ENCODE results near the gene FADS2.

FADS2 gene

DNA sequence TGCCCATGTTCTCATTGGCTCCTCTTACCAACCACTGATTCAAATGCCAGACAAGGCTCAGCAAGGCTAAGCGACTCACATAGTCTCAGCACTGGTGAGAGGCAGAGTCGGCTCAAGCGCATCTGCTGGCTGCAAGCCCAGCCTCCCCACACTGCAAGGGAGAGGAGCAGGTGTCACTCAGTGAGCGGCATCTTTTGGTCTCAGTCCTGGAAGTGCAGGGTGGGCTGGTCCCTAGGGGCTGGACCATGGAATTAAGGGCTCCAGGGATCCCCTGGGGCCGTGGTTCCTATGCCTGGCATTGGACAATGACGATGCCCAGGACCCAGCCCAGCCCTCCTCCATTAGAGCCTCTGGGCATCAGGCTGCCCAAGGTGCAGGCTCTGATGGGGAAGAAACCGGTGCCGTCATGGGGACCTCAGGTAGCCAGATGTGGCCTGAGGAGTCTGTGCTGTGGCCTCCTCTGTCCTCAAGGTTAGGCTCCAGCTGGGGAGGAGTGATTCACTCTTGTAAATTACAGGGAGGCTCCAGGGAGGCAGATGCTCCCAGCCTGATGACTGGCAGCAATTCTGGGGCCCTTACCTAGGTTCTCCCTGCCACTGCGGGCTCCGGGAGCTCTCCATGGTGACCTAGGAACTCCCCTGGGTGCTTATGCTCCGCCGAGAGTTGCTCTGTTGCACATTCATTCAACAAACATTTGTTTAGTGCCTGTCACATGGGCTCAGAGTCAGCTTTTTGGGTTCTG, 28.0 kb downstream of the FADS2 start:
- DNase-seq (ENCODE audit: extremely low read depth, low read depth), result no peak

DNA sequence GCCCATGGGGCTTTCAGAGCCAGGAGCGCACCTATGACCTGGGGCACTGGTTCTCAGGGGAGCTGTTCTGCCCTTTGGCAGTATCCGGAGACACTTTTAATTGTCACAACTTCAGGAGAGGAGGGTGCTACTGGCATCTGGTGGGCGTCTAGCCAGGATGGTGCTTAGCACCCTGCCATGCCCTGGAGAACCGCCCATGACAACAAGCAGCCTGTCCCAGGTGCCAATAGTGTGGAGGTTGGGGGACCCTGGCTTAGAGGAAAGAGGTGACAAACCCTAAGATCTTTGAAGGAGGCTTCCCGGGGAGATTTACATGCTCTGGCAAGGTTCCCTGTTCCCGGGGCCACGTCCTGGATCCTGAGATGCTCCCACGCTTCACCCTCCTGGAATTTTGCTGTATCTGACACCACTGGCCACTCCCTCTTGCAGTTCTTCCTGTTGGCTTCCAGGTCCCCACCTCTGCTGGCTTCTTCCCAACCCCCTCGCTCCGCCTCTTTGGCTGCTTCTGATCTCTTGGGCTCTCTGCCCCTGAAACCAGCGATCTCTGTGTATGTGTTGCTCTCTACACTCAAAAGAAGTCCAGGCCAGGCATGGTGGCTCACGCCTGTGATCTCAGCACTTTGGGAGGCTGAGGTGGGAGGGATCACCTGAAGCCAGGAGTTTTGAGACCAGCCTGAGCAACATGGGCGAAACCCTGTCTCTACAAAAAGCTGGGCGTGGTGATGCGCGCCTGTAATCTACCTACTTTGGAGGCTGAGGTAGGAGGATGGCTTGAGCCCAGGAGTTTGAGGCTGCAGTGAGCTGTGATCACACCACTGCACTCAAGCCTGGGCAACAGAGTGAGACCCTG, 32.2 kb downstream of the FADS2 start:
- no peak for DNase-seq (ENCODE audit: extremely low read depth, low read depth)
- TF ChIP-seq, protein P1, sequence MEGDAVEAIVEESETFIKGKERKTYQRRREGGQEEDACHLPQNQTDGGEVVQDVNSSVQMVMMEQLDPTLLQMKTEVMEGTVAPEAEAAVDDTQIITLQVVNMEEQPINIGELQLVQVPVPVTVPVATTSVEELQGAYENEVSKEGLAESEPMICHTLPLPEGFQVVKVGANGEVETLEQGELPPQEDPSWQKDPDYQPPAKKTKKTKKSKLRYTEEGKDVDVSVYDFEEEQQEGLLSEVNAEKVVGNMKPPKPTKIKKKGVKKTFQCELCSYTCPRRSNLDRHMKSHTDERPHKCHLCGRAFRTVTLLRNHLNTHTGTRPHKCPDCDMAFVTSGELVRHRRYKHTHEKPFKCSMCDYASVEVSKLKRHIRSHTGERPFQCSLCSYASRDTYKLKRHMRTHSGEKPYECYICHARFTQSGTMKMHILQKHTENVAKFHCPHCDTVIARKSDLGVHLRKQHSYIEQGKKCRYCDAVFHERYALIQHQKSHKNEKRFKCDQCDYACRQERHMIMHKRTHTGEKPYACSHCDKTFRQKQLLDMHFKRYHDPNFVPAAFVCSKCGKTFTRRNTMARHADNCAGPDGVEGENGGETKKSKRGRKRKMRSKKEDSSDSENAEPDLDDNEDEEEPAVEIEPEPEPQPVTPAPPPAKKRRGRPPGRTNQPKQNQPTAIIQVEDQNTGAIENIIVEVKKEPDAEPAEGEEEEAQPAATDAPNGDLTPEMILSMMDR (IDR thresholded peaks at IDR 0.05; ENCODE audit: low read depth, low read length), result no peak

More for the DNA sequence above, 28.0 kb downstream of the FADS2 start:
- TF ChIP-seq, protein P1 (IDR thresholded peaks at IDR 0.05; ENCODE audit: low read depth, low read length), result no peak

DNA sequence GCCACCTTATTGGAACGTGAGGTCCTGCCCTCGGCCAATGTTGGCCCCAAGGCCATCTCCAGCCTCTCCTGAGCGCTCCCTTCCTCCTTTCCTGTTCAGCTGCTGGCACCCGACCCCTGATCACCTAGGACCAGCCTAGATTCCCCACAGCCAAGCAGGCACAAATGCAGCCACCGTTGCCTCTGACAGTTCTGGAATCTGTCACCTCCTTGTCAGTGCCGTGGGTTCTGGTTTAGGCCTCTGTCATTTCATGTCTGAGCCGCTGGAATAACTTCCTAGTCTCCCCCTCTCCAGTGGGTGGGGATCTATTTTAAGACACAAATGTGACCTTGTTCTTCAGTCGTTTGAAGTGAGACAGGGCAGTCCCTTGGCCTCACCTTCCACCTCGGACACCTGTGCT, 33.5 kb downstream of the FADS2 start:
- DNase-seq (ENCODE audit: extremely low read depth, low read depth), result no peak
- TF ChIP-seq, protein P1 (IDR thresholded peaks at IDR 0.05; ENCODE audit: low read depth, low read length), result no peak

DNA sequence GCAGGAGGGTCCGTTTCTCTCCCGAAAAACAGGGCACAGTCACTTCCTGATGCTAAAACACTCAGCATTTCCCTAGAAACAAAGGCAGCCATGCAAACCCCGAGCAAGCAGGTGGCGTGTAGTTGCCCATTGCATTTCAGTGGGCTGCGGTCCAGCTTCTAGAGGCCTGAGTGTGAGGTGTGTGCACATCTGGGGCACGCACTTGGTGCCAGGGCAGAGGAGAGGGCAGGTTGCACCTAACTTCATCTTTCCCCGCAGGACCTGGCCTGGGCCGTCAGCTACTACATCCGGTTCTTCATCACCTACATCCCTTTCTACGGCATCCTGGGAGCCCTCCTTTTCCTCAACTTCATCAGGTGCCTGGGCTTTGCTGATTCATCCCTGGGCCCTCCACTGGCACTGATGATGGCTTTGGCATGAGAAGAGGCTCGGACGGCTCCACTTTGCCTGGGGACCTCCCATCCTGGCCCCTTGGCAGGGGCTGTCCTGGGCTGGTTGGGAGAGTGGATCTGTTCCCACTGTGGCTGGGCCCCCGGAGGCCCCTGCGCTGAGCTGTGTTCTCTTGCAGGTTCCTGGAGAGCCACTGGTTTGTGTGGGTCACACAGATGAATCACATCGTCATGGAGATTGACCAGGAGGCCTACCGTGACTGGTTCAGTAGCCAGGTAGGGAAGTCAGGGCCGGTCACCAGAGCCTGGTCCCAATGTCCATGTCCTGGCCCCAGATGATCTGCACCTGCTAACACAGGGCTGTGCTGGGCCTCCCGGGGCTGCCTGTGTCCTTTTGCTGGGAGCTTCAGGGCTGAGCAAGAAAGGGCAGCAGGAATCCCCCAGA, 34.8 kb downstream of the FADS2 start:
- DNase-seq (ENCODE audit: extremely low read depth, low read depth), result no peak

DNA sequence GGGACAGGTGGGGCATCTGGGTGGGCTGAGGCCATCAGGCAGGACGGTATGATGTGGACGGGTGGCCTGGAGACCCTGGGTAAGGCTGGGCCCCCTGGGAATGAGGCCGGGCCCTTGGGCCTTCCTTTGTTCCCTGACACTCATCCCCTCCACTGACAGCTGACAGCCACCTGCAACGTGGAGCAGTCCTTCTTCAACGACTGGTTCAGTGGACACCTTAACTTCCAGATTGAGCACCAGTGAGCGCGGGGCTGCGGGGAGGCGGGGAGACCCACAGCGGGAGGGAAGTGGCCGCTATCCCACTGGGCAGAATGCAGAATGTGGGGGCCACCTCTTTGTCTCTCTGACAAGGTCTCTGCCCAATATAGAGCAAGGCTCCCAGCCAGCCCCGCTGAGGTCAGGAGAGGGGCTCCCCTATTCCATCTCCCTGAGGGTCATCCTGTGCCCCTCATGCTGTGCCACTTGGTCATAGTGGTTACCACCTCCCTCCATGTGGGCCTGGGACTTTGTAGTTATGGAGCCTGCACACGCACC, 35.5 kb downstream of the FADS2 start:
- TF ChIP-seq, protein P1 (IDR thresholded peaks at IDR 0.05; ENCODE audit: low read depth, low read length), result no peak
- DNase-seq (ENCODE audit: extremely low read depth, low read depth), result no peak

More for the DNA sequence above, 34.8 kb downstream of the FADS2 start:
- TF ChIP-seq, protein P1 (IDR thresholded peaks at IDR 0.05; ENCODE audit: low read depth, low read length), result no peak

DNA sequence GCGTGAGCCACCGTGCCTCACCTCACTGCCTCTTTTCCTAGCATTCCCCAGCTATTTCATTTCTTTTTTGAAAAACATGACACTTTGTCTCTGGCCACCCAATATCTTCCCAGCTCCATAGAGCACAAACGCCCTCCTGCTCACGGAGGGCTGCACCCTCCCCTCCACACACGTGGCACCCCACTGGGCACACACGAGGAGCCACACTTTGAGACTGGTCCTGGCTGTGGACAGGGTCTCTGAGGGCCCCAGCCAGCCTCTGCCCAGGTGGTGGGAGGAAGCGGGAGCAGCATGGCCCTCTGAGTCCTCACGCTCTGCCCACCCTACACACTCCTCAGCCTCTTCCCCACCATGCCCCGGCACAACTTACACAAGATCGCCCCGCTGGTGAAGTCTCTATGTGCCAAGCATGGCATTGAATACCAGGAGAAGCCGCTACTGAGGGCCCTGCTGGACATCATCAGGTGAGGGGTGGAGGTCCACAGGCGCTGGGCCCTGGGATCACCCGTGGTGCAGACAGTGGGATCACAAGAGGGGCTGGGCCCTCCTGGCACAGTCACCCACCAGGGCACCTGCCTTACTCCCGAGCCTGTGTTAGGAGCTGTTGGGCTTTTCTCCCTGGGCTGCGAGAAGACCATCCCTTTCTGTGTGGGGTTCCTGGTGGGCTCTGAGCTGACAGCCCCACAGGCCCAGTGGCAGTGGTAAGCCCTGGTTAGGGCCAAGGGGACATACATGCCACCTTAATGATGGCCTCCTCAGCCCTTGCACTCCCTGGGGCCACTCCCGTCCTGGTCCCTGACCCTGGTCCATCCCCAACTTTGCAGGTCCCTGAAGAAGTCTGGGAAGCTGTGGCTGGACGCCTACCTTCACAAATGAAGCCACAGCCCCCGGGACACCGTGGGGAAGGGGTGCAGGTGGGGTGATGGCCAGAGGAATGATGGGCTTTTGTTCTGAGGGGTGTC, 37.0 kb downstream of the FADS2 start:
- TF ChIP-seq, protein P1 (IDR thresholded peaks at IDR 0.05; ENCODE audit: low read depth, low read length), result no peak
- DNase-seq (ENCODE audit: extremely low read depth, low read depth), result no peak

Data from AG09319 (cell line).